KOPT-K1 (cell line): ENCODE data around the gene NEXMIF.
"Not testable (repeated sequence)": the region's sequence is repeated elsewhere in the genome, so short reads cannot be mapped to it uniquely, and the experiment has no call there.

Experiments
- H3K27ac ChIP-seq: fragments of 200-600 bp; sonication (generic); 2 replicates; pipeline ENCODE4 v1.5.1; 2016; ENCODE audit warnings: antibody characterized with exemption, mild to moderate bottlenecking, low read depth, low read length; ENCODE audit not compliant: poor library complexity, severe bottlenecking
- H3K36me3 ChIP-seq: fragments of 200-600 bp; sonication (generic); 2 replicates; pipeline ENCODE4 v1.5.1; 2017; ENCODE audit warnings: antibody characterized with exemption, mild to moderate bottlenecking, low read length, moderate library complexity; ENCODE audit not compliant: insufficient read depth
- H3K9me3 ChIP-seq: fragments of 200-600 bp; sonication (generic); 2 replicates; pipeline ENCODE4 v1.5.1; 2017; ENCODE audit warnings: antibody characterized with exemption, low read length, mild to moderate bottlenecking; ENCODE audit not compliant: insufficient read depth, poor library complexity, severe bottlenecking

Gene NEXMIF

GRCh38 chrX:74865725-74866124 lies 59.5 kb downstream of the NEXMIF start:
- Histone ChIP-seq H3K9me3 (peaks cover 23% of the 10 kb centered on the region), H3K36me3 (no peaks in the 10 kb centered on the region), H3K27ac (no peak overlapping the region)

- no peaks in the 10 kb centered on the region for H3K36me3 ChIP-seq
- no peak overlapping the region for H3K27ac ChIP-seq
- H3K9me3 ChIP-seq: peaks cover 5% of the 10 kb centered on the region
These were observed 72.0 kb downstream of the NEXMIF start for GRCh38 chrX:74853255-74853654.

DNA sequence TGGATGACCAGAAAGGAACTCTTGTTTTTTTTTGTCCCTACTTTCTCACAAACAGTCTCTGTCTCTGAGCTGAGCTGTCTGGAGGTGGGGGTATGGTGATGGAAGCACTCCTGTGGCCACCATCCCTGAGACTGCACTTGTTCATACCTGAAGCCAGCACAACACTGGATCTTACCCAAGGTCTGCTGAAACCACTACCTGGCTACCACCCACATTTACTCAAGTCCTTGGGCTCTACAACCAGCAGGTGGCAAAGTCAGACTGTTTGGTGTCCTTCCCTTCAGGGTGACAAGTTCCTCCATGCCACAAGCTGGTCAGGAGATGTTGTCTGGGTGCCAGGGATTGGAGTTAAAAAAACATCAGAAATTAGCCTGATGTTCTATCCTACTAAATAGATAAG lies 89.7 kb downstream of the NEXMIF start:
- no peaks in the 10 kb centered on the region for H3K36me3 ChIP-seq
- no peak overlapping the region for H3K27ac ChIP-seq
- no peaks in the 10 kb centered on the region for H3K9me3 ChIP-seq

GRCh38 chrX:74819797-74820196 lies 105.5 kb downstream of the NEXMIF start:
- H3K27ac ChIP-seq, H3K9me3 ChIP-seq, H3K36me3 ChIP-seq: not testable (repeated sequence)

DNA sequence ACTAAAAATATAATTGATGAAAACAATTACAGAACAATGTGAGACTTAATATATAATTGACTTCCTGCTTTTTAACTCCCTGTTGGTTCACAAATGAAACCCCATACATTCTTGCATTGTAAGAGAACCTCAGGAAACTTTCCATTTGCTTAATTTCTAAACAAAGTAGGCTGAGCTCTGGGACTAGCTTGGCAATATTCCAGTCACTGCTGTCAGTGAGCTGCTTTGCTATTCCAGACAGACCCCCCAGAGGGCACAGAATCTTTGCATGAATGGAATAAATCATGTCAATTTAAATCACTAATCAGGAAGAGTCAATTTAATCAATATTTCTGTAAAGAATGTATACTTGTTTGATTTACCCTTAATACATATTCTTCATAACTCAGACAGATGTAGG lies 110.6 kb downstream of the NEXMIF start:
- Histone ChIP-seq H3K9me3 (no peaks in the 10 kb centered on the region), H3K27ac (no peak overlapping the region), H3K36me3 (no peaks in the 10 kb centered on the region)

GRCh38 chrX:74804574-74804973 lies 120.7 kb downstream of the NEXMIF start:
- Histone ChIP-seq H3K36me3 (no peaks in the 10 kb centered on the region), H3K9me3 (no peaks in the 10 kb centered on the region), H3K27ac (no peak overlapping the region)

GRCh38 chrX:74800062-74800461 lies 125.2 kb downstream of the NEXMIF start:
- Histone ChIP-seq H3K9me3 (no peaks in the 10 kb centered on the region), H3K36me3 (no peaks in the 10 kb centered on the region), H3K27ac (no peak overlapping the region)

- Histone ChIP-seq H3K9me3 (no peaks in the 10 kb centered on the region), H3K36me3 (no peaks in the 10 kb centered on the region), H3K27ac (no peak overlapping the region)
These were observed 127.8 kb downstream of the NEXMIF start for GRCh38 chrX:74797338-74797887.

GRCh38 chrX:74788545-74789086 lies 136.6 kb downstream of the NEXMIF start:
- Histone ChIP-seq H3K27ac (no peak overlapping the region), H3K9me3 (no peaks in the 10 kb centered on the region), H3K36me3 (no peaks in the 10 kb centered on the region)

DNA sequence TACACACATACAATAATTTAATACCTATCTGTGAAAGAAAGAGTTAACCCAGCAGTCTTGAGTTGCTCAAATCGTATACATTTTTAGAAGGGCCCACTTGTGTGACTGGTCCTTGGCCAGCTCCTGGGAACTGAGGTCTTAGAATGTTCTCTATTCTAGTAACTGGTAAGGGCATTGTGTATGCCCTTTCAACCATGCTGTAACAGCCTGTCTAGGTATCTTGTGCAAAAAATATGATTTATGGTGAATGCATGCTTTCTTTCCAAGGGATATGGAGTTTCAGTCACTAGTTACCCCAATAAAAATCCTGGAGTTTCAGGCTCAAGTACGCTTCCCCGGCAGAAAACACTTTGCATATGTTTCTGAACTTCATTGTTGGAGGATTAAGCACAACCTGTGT lies 140.6 kb downstream of the NEXMIF start:
- no peak overlapping the region for H3K27ac ChIP-seq
- H3K36me3 ChIP-seq: no peaks in the 10 kb centered on the region
- H3K9me3 ChIP-seq: no peaks in the 10 kb centered on the region

GRCh38 chrX:74781507-74782034 lies 143.7 kb downstream of the NEXMIF start:
- Histone ChIP-seq H3K9me3 (no peaks in the 10 kb centered on the region), H3K36me3 (no peaks in the 10 kb centered on the region), H3K27ac (no peak overlapping the region)

DNA sequence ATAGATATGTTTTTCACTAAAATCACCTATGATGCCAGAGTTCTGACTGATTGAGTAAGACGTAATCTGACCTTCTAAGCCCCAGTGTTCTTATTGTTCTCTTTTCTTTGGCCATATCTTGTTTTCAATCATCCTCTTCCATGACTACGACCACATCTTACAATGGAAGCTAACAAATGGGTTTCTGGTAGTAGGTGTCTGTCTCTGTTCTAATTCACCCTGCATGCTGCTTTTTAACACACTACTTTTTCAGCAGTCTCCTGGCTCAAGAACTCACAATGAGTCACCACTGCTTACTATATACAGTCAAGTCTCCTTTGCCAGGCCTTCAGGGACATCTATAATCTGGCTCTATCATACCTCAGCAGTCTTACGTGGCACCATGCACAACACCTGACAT lies 146.1 kb downstream of the NEXMIF start:
- no peak overlapping the region for H3K27ac ChIP-seq
- H3K9me3 ChIP-seq: no peaks in the 10 kb centered on the region
- H3K36me3 ChIP-seq: no peaks in the 10 kb centered on the region

- Histone ChIP-seq H3K36me3 (no peaks in the 10 kb centered on the region), H3K9me3 (no peaks in the 10 kb centered on the region), H3K27ac (no peak overlapping the region)
These were observed 150.3 kb downstream of the NEXMIF start for GRCh38 chrX:74774988-74775387.

DNA sequence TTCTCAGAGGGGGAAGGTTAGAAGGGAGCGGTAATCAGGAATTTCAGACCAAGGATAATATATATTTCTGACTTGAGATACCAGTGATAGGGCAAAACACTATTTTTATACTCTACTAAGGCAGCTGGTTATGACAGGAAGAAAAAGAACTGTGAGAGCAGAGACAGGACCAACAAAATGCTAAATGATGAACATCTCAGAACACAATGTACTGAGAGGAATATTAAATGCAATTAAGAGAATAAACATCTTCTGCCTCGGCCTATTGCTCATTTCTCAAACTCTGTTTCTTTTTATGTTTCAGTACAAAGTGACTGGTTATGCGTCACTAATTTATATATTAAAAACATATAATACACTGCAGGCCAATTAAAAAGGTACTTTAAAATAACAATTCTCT lies 188.8 kb downstream of the NEXMIF start:
- Histone ChIP-seq H3K36me3 (no peaks in the 10 kb centered on the region), H3K27ac (no peak overlapping the region), H3K9me3 (no peaks in the 10 kb centered on the region)

- Histone ChIP-seq H3K27ac (no peak overlapping the region), H3K36me3 (no peaks in the 10 kb centered on the region), H3K9me3 (no peaks in the 10 kb centered on the region)
These were observed 220.0 kb downstream of the NEXMIF start for GRCh38 chrX:74705269-74705668.

DNA sequence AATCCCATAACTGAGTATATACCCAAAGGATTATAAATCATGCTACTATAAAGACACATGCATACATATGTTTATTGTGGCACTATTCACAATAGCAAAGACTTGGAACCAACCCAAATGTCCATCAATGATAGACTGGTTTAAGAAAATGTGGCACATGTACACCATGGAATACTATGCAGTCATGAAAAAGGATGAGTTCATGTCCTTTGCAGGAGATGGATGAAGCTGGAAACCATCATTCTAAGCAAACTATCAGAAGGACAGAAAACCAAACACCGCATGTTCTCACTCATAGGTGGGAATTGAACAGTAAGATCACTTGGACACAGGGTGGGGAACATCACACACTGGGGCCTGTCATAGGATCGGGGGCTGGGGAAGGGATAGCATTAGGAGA lies 223.9 kb downstream of the NEXMIF start:
- H3K27ac ChIP-seq, H3K9me3 ChIP-seq, H3K36me3 ChIP-seq: not testable (repeated sequence)
